NT2/D1 (cell line): ENCODE data around the gene CCDC24.

ENCODE experiments used
- DNase-seq: peaks from one replicate; pipeline ENCODE4 v3.0.0-alpha.2; 2011; ENCODE audit warnings: low read depth, low spot score
- H3K27me3 ChIP-seq: 2 replicates; pipeline ENCODE4 v1.6.0; 2011; ENCODE audit warnings: mild to moderate bottlenecking; ENCODE audit not compliant: insufficient read length, insufficient read depth
- H3K36me3 ChIP-seq: 2 replicates; pipeline ENCODE4 v1.6.1; 2011; ENCODE audit warnings: mild to moderate bottlenecking, low read length, mixed read lengths; ENCODE audit not compliant: insufficient read depth, insufficient read length
- H3K4me1 ChIP-seq: 2 replicates; pipeline ENCODE4 v1.5.1; 2011; ENCODE audit not compliant: insufficient read depth, insufficient read length
- H3K4me3 ChIP-seq: 2 replicates; pipeline ENCODE4 v1.5.1; 2011; ENCODE audit warnings: low read depth; ENCODE audit not compliant: insufficient read length
- H3K9ac ChIP-seq: 2 replicates; pipeline ENCODE4 v1.6.0; 2011; ENCODE audit warnings: low read depth; ENCODE audit not compliant: insufficient read length
- H3K9me3 ChIP-seq: 2 replicates; pipeline ENCODE4 v1.5.1; 2011; ENCODE audit warnings: mild to moderate bottlenecking, low read length; ENCODE audit not compliant: insufficient read depth
- SUZ12 ChIP-seq: IDR thresholded peaks from 2 replicates; pipeline ENCODE4 v1.6.1; 2011; ENCODE audit not compliant: insufficient read length, insufficient read depth; ENCODE audit errors: extremely low read depth
- YY1 ChIP-seq: IDR thresholded peaks from 2 replicates; pipeline ENCODE4 v1.6.1; 2011; ENCODE audit not compliant: insufficient read length, insufficient read depth
- ZNF274 ChIP-seq: IDR thresholded peaks from 2 replicates; pipeline ENCODE4 v1.6.1; 2011; ENCODE audit warnings: mild to moderate bottlenecking, low read depth, low read length

Gene CCDC24

DNA sequence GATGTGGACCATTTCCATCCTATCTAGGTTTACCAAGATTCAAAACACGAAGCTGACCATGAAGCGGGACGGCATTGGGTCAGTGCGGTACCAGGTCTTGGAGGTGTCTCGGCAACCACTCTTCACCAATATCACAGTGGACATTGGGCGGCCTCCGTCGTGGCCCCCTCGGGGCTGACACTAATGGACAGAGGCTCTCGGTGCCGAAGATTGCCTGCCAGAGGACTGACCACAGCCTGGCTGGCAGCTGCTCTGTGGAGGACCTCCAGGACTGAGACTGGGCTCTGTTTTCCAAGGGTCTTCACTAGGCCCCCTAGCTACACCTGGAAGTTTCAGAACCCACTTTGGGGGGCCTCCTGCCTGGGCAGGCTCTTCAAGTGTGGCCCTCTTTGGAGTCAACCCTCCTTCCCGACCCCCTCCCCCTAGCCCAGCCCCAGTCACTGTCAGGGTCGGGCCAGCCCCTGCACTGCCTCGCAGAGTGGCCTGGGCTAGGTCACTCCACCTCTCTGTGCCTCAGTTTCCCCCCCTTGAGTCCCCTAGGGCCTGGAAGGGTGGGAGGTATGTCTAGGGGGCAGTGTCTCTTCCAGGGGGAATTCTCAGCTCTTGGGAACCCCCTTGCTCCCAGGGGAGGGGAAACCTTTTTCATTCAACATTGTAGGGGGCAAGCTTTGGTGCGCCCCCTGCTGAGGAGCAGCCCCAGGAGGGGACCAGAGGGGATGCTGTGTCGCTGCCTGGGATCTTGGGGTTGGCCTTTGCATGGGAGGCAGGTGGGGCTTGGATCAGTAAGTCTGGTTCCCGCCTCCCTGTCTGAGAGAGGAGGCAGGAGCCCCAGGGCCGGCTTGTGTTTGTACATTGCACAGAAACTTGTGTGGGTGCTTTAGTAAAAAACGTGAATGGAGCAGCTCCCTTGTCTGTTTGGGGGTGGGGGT lies 864 bp upstream of the CCDC24 start:
- Histone ChIP-seq H3K9ac (peak overlapping the region; percentile 91), H3K36me3 (peaks cover 31% of the 10 kb centered on the region), H3K27me3 (no peaks in the 10 kb centered on the region), H3K9me3 (no peaks in the 10 kb centered on the region), H3K4me1 (peaks cover 18% of the 10 kb centered on the region), H3K4me3 (peak overlapping the region; percentile 79)
- no peak for TF ChIP-seq SUZ12
- no peak for TF ChIP-seq YY1
- TF ChIP-seq ZNF274: no peak
- no peak for DNase-seq

DNA sequence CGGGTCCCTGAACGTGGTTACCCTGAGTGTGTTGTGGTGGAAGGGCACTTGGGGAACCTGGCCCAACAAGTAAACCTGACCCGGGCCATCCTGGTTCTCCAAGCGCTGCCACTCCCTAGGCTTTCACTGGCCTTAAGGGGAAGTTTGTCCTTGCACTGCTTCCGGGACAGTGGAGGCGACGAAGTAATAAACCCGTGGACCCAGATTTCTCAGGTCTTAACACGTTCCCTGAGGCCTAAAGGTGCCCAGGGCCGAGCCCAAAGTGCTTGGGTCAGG lies 261 bp upstream of the CCDC24 start:
- Histone ChIP-seq H3K36me3 (peaks cover 31% of the 10 kb centered on the region), H3K9ac (peak overlapping the region; percentile 91), H3K9me3 (no peaks in the 10 kb centered on the region), H3K27me3 (no peaks in the 10 kb centered on the region), H3K4me3 (peak overlapping the region; percentile 79), H3K4me1 (peaks cover 18% of the 10 kb centered on the region)
- TF ChIP-seq YY1: no peak
- TF ChIP-seq SUZ12: no peak
- no peak for TF ChIP-seq ZNF274
- no peak for DNase-seq

DNA sequence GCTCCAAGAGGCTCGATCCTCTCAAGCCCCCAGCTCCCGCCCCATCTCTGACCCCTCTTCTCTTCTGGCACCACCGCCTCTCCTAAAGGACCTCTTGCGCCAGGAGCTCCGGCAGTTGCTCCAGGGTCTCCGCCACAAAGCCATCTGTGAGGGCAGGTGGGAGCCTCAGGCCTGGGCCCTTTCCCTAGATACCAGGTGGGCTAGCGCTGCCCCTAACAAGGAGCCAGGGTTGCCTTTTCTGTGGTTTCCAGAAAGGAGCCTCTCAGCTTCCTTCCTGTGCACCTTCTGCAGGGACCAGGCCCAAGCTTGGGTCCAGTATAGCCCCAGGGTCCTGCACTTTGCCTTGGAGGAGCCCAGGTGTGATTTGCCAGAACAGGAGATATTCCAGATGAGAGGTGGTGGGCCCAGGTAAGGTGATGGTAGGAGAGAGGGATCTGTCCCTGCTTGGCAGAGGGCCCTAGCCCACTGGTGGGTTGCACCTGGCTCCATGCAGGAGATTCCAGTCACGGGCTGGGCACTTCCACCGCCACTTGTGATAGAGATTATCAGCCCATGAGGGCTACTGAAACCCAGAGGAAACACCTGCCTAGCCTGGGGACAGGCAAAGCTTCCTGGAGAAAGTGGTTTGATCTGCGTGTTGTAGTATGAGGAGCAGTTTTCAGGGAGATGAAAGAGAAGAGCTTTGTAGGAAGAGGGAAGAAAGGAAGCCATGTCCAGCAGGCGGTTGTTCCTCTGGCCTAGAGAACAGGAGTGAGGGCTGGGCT lies 1.0 kb downstream of the CCDC24 start:
- Histone ChIP-seq H3K36me3 (peaks cover 21% of the 10 kb centered on the region), H3K9me3 (no peaks in the 10 kb centered on the region), H3K27me3 (no peaks in the 10 kb centered on the region), H3K4me1 (peaks cover 23% of the 10 kb centered on the region), H3K9ac (peak overlapping the region; percentile 91), H3K4me3 (peak overlapping the region; percentile 79)
- TF ChIP-seq YY1 (no peak), ZNF274 (no peak), SUZ12 (no peak)
- DNase-seq: no peak

DNA sequence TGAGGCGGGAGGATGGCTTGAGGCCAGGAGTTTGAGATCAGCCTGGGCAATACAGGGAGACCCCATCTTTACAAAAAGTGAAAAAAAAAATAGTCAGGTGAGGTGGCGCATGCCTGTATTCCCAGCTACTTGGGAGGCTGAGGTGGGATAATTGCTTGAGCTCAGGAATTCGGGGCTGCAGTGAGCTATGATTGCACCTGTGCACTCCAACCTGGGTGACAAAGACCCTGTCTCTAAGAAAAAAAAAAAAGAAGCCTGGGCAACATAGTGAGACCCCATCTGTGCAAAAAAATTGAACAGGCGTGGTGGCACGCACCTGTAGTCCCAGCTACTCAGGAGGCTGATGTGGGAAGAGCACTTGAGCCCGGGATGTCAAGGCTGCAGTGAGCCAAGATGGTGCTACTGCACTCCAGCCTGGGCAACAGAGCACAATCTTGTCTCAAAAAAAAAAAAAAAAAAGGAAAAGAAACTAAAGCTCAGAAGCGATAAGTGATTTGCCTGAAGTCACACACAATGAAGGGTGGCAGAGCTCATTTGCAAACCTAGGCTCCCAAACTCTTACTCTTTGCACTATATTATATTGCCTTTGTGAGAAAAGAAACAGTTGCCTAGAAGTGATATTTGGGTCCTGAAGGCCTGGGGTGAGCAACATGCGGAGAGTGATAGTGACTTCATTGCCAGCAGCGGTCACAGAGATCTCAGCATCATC lies 2.0 kb downstream of the CCDC24 start:
- Histone ChIP-seq H3K4me3 (no peak overlapping the region), H3K9me3 (no peaks in the 10 kb centered on the region), H3K27me3 (no peaks in the 10 kb centered on the region), H3K36me3 (peaks cover 20% of the 10 kb centered on the region), H3K4me1 (peaks cover 31% of the 10 kb centered on the region), H3K9ac (no peak overlapping the region)
- DNase-seq: no peak
- no peak for TF ChIP-seq SUZ12
- no peak for TF ChIP-seq ZNF274
- TF ChIP-seq YY1: no peak

DNA sequence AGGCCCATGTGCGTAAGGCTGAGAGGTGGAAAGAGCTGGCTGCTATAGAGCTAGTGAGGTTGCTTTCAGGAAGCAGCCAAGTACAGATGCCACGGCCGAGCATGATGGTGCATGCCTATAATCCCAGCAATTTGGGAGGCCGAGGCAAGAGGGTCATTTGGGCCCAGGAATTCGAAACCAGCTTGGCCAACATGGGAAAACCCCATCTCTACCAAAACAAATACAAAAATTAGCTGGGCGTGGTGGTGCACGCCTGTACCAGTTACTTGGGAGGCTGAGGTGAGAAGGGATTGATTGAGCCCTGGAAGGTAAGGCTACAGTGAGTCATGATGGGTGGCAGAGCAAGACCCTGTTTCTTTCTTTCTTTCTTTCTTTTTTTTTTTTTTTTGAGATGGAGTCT lies 2.7 kb downstream of the CCDC24 start:
- Histone ChIP-seq H3K36me3 (peaks cover 20% of the 10 kb centered on the region), H3K4me1 (peaks cover 34% of the 10 kb centered on the region), H3K4me3 (no peak overlapping the region), H3K9me3 (no peaks in the 10 kb centered on the region), H3K27me3 (no peaks in the 10 kb centered on the region), H3K9ac (no peak overlapping the region)
- no peak for DNase-seq
- TF ChIP-seq YY1 (no peak), ZNF274 (no peak), SUZ12 (no peak)

DNA sequence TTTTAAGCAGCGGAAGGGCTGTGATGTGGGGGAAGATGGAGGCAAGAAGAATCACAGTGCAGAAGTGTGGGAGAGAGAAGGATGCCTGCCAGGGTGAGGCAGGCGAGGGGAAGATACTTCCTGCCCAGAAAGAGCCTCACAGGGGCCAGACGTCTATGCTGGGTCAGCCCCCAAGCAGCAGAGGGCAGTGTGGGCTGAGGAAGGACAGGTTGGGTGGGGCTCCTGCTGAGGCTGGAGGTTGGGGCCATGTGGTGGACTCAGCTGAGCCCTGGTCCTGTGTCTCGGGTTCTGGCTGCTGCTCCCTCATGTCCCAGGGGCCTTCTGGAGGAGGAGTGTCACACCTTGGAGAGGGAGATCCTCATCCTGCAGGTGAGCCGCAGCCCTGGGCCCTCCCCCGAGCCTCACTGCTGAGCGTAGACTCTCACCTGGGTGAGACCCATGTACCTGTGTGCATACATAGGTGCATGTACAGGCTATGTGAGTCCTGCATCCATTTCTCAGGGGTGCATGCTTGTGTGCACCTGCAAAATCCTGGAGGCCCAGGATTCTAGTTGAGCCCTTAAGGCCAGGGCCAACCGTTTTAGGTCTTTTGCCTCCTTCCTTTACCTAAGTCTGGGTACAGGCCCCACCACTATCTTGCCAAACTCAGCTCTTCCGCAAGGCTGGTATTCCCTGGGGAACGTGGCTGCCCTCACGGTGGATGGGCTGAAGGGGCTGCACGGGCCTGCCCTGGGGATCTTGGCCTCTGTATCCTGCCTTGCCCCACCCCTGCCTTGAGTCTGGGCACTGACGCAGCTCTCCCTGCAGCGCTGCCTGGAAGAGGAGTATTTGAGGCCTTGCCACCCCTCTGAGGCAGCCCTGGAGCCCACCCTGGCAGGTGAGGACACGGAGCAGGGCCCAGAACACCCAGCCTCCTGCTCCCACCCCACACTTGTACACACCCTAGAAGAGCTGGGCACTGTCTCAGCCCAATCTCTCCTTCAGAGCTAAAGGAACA lies 3.7 kb downstream of the CCDC24 start:
- Histone ChIP-seq H3K9me3 (no peaks in the 10 kb centered on the region), H3K9ac (peak overlapping the region; percentile 47), H3K4me1 (peaks cover 36% of the 10 kb centered on the region), H3K36me3 (peaks cover 23% of the 10 kb centered on the region), H3K4me3 (no peak overlapping the region), H3K27me3 (no peaks in the 10 kb centered on the region)
- no peak for TF ChIP-seq YY1
- no peak for TF ChIP-seq ZNF274
- no peak for TF ChIP-seq SUZ12
- DNase-seq: no peak
